ENCODE measurements around the gene PPP1CC.
"Not testable (repeated sequence)": the region's sequence is repeated elsewhere in the genome, so short reads cannot be mapped to it uniquely, and the experiment has no call there.

PPP1CC gene

GRCh38 chr12:110744151-110744571, 1.5 kb upstream of the PPP1CC start:
- DNase-seq, result no peak
- TF ChIP-seq GATA1 (IDR thresholded peaks at IDR 0.05; ENCODE audit: low read depth, low read length) (no peak), POLR2A (IDR thresholded peaks at IDR 0.05; ENCODE audit: low read length) (no peak)

GRCh38 chr12:110743571-110744093, 941 bp upstream of the PPP1CC start:
- DNase-seq, result peak; percentile 39 to 62
- TF ChIP-seq POLR2A (IDR thresholded peaks at IDR 0.05; ENCODE audit: low read length) (no peak), GATA1 (IDR thresholded peaks at IDR 0.05; ENCODE audit: low read depth, low read length) (no peak)

GRCh38 chr12:110742096-110742717, 484 bp downstream of the PPP1CC start:
- peak; percentile 56 to 68 for DNase-seq
- TF ChIP-seq POLR2A (IDR thresholded peaks at IDR 0.05; ENCODE audit: low read length) (no peak), GATA1 (IDR thresholded peaks at IDR 0.05; ENCODE audit: low read depth, low read length) (no peak)

- peak; percentile 74 to 77 for DNase-seq
- TF ChIP-seq GATA1 (IDR thresholded peaks at IDR 0.05; ENCODE audit: low read depth, low read length), result no peak
- TF ChIP-seq POLR2A (IDR thresholded peaks at IDR 0.05; ENCODE audit: low read length), result no peak
Measured at GRCh38 chr12:110741341-110742095, 1.2 kb downstream of the PPP1CC start.

GRCh38 chr12:110739894-110740293, 2.8 kb downstream of the PPP1CC start:
- DNase-seq, result no peak
- TF ChIP-seq POLR2A (IDR thresholded peaks at IDR 0.05; ENCODE audit: low read length) (no peak), GATA1 (IDR thresholded peaks at IDR 0.05; ENCODE audit: low read depth, low read length) (no peak)

GRCh38 chr12:110739488-110739887, 3.2 kb downstream of the PPP1CC start:
- TF ChIP-seq GATA1 (IDR thresholded peaks at IDR 0.05; ENCODE audit: low read depth, low read length), result no peak
- no peak for TF ChIP-seq POLR2A (IDR thresholded peaks at IDR 0.05; ENCODE audit: low read length)
- peak in 1 of 2 experiments; percentile 21 for DNase-seq

GRCh38 chr12:110737532-110737931, 5.2 kb downstream of the PPP1CC start:
- TF ChIP-seq POLR2A (IDR thresholded peaks at IDR 0.05; ENCODE audit: low read length), result no peak
- no peak for TF ChIP-seq GATA1 (IDR thresholded peaks at IDR 0.05; ENCODE audit: low read depth, low read length)

GRCh38 chr12:110737016-110737415, 5.7 kb downstream of the PPP1CC start:
- not testable (repeated sequence) for DNase-seq

More at GRCh38 chr12:110737532-110737931, 5.2 kb downstream of the PPP1CC start:
- DNase-seq, result no peak

GRCh38 chr12:110733900-110734299, 8.8 kb downstream of the PPP1CC start:
- TF ChIP-seq POLR2A (IDR thresholded peaks at IDR 0.05; ENCODE audit: low read length), result no peak
- no peak for TF ChIP-seq GATA1 (IDR thresholded peaks at IDR 0.05; ENCODE audit: low read depth, low read length)
- no peak for DNase-seq

- no peak for DNase-seq
- no peak for TF ChIP-seq POLR2A (IDR thresholded peaks at IDR 0.05; ENCODE audit: low read length)
- TF ChIP-seq GATA1 (IDR thresholded peaks at IDR 0.05; ENCODE audit: low read depth, low read length), result no peak
Measured at GRCh38 chr12:110733089-110733715, 9.5 kb downstream of the PPP1CC start.

GRCh38 chr12:110732572-110732971, 10.1 kb downstream of the PPP1CC start:
- no peak for TF ChIP-seq GATA1 (IDR thresholded peaks at IDR 0.05; ENCODE audit: low read depth, low read length)
- no peak for TF ChIP-seq POLR2A (IDR thresholded peaks at IDR 0.05; ENCODE audit: low read length)

GRCh38 chr12:110731479-110731878, 11.2 kb downstream of the PPP1CC start:
- DNase-seq, result no peak
- TF ChIP-seq GATA1 (IDR thresholded peaks at IDR 0.05; ENCODE audit: low read depth, low read length), result no peak
- no peak for TF ChIP-seq POLR2A (IDR thresholded peaks at IDR 0.05; ENCODE audit: low read length)

More at GRCh38 chr12:110732572-110732971, 10.1 kb downstream of the PPP1CC start:
- no peak for DNase-seq

- DNase-seq, result no peak
- no peak for TF ChIP-seq GATA1 (IDR thresholded peaks at IDR 0.05; ENCODE audit: low read depth, low read length)
- no peak for TF ChIP-seq POLR2A (IDR thresholded peaks at IDR 0.05; ENCODE audit: low read length)
Measured at GRCh38 chr12:110728628-110729027, 14.1 kb downstream of the PPP1CC start.

GRCh38 chr12:110726708-110727369, 15.9 kb downstream of the PPP1CC start:
- no peak for TF ChIP-seq GATA1 (IDR thresholded peaks at IDR 0.05; ENCODE audit: low read depth, low read length)
- no peak for TF ChIP-seq POLR2A (IDR thresholded peaks at IDR 0.05; ENCODE audit: low read length)
- no peak for DNase-seq
